Stimulated activated CD4-positive, alpha-beta T cell treated with anti-CD3 and anti-CD28 coated beads, Interleukin-1b, Interleukin-23, amount 100 ng/mL, for 48 hours (primary cell): ENCODE measurements around the gene BRAT1.

Experiments
- DNase-seq: peaks from one replicate; pipeline ENCODE4 v3.0.0-alpha.2; 2020

Gene BRAT1

GRCh38 chr7:2522780-2523433 is 32.4 kb downstream of the BRAT1 start:
- peak; percentile 40 for DNase-seq

- DNase-seq = peak; percentile 75
Observed at GRCh38 chr7:2521952-2522591, 33.3 kb downstream of the BRAT1 start.

GRCh38 chr7:2521341-2521745 is 34.0 kb downstream of the BRAT1 start:
- DNase-seq = no peak

- no peak for DNase-seq
Observed at GRCh38 chr7:2520761-2521290, 34.5 kb downstream of the BRAT1 start.

GRCh38 chr7:2520131-2520760 is 35.1 kb downstream of the BRAT1 start:
- peak; percentile 25 for DNase-seq

GRCh38 chr7:2519119-2519930 is 36.0 kb downstream of the BRAT1 start, which contains the start of gene LFNG:
TSS of gene LFNG (plus strand) at chr7:2519774. CDS start at chr7:2519862, 88 bp downstream.
- peak; percentile 79 for DNase-seq

GRCh38 chr7:2518737-2519118 is 36.6 kb downstream of the BRAT1 start:
- no peak for DNase-seq

GRCh38 chr7:2517678-2518507 is 37.4 kb downstream of the BRAT1 start:
- DNase-seq = no peak

- DNase-seq = no peak
Observed at GRCh38 chr7:2517026-2517425, 38.3 kb downstream of the BRAT1 start.

- no peak for DNase-seq
Observed at GRCh38 chr7:2516194-2516555, 39.1 kb downstream of the BRAT1 start.

- DNase-seq = no peak
Observed at GRCh38 chr7:2515424-2516193, 39.7 kb downstream of the BRAT1 start.

GRCh38 chr7:2514473-2515423 is 40.6 kb downstream of the BRAT1 start:
- no peak for DNase-seq

- DNase-seq = no peak
Observed at GRCh38 chr7:2513702-2514101, 41.6 kb downstream of the BRAT1 start.

GRCh38 chr7:2512713-2513112 is 42.6 kb downstream of the BRAT1 start:
- no peak for DNase-seq

GRCh38 chr7:2512179-2512661 is 43.1 kb downstream of the BRAT1 start:
- no peak for DNase-seq

GRCh38 chr7:2511769-2512168 is 43.6 kb downstream of the BRAT1 start:
- DNase-seq = no peak

GRCh38 chr7:2510909-2511768 is 44.2 kb downstream of the BRAT1 start:
- peak; percentile 63 for DNase-seq

- no peak for DNase-seq
Observed at GRCh38 chr7:2510130-2510776, 45.1 kb downstream of the BRAT1 start.
